ENCODE results near the gene PI4KA. TPM values are rescaled to one million over a fixed set of nuclear protein-coding genes. Genes with fewer than 3 reads are reported as not detected.

The PI4KA gene
- total RNA-seq, 5 donors from 2014 or later (not counting 1 experiment from before 2014, with no cell fraction given), result 135 to 187 (median 143) TPM

DNA sequence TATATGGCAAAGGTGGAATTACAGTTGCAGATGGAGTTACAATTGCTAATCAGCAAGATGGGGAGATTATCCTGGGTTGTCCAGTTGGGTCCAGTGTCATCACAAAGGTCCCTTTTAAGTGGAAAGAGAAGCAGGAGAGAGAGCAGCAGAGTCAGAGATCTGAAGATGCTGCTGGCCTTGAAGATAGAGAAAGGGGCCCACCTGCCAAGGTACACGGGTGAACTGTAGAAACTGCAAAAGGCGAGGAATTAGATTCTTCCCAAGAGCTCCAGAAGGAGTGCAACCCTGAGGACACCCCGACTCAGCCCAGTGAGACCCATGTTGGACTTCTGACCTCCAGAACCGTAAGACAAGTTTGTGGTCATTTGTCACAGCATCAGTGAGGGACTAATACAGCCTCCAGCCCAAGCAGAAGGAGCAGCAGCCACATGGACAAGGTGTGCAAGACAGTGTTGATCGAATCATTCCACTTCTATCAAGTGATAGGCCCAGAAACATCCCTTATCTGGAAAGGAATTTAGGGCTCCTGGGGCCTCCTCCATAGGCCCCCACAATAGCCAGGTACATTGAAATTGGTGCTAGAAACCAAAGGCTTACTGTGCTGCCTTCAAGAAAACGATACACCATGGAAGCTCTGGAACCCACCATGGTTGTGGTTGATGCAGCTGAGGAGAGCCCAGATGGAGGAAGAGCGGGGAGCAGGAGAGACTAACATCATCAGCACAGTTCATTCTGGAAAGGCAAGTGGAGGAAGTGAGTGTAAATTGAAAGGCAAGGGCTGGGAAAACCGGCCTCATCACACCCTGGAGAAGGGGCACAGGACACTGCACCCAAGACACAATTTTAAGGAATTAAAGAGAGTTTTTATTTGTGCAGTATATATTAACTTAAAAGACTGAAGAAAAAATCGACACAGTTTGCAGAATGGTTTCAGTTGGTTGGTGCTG is 23.5 kb upstream of the PI4KA start:
- no peaks in the 10 kb centered on the region for H3K4me1 Mint-ChIP-seq
- DNase-seq, result no peak
- ATAC-seq (replicated peaks in 1 of 4), result no peak
- Histone ChIP-seq H3K36me3 (ENCODE audit: control insufficient read depth in 2 of 2, extremely low read depth in 1 of 2, insufficient read depth in 1 of 2, low read length in 1 of 2) (peaks cover 10 to 46% of the 10 kb centered on the region in 2 donors), H3K27me3 (replicated peaks in 1 of 2; ENCODE audit: control insufficient read depth in 2 of 2, extremely low read depth in 1 of 2, insufficient read depth in 2 of 2, low read length in 1 of 2) (no peaks in the 10 kb centered on the region), H3K4me1 (ENCODE audit: control insufficient read depth in 1 of 2, extremely low read depth in 1 of 2, insufficient read depth in 2 of 2, low read length in 2 of 2) (no peaks in the 10 kb centered on the region), H3K27ac (ENCODE audit: low read length) (no peak overlapping the region), H3K9me3 (no peaks in the 10 kb centered on the region), H3K4me3 (ENCODE audit: control insufficient read depth in 1 of 2, extremely low read depth in 1 of 2, low read length in 1 of 2) (no peak overlapping the region)
- ChIA-PET CTCF (no interaction called here), POLR2A (no interaction called here)
- no peak overlapping the region for H3K4me3 Mint-ChIP-seq
- H3K27me3 Mint-ChIP-seq, result no peaks in the 10 kb centered on the region
- 91% methylated on average over 8 of the region's 9 CpGs for WGBS (ENCODE audit: insufficient coverage)
- H3K9me3 Mint-ChIP-seq, result no peaks in the 10 kb centered on the region
- H3K36me3 Mint-ChIP-seq, result peaks cover 35% of the 10 kb centered on the region
- no peak overlapping the region for H3K27ac Mint-ChIP-seq

GRCh38 chr22:20881231-20881630 is 22.6 kb upstream of the PI4KA start:
- CTCF ChIA-PET, result no interaction called here

DNA sequence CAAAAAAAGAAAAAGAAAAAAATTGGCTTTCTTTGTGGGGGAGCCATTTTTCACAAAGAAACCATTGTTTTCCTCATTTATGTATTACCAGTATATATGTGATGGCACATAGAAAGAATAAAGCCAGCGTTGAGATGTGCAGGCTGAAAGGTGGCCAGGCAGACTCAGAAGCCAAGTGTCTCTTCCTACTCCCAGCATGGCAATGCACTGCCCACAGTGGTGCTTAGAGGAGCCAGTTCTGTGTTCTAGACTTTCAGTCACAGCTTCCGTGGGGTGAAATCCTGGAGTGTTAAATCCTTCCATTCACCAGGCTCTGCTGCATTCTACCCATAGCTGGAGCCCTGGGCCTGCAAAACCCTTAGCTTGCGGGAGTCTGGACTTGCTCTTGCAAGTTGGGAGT is 19.1 kb upstream of the PI4KA start:
- peaks cover 0 to 3% (median 0%) of the 10 kb centered on the region in 3 donors for H3K4me1 Mint-ChIP-seq
- H3K9me3 Mint-ChIP-seq, result no peaks in the 10 kb centered on the region
- no peak overlapping the region for H3K4me3 ChIP-seq (ENCODE audit: control insufficient read depth in 1 of 2, extremely low read depth in 1 of 2, low read length in 1 of 2)
- ChIA-PET CTCF (no interaction called here), POLR2A (no interaction called here)
- H3K9me3 ChIP-seq, result no peaks in the 10 kb centered on the region
- ATAC-seq (replicated peaks in 1 of 4) (no peak), DNase-seq (no peak)
- 100% methylated on average over 2 of the region's 3 CpGs for WGBS (ENCODE audit: insufficient coverage)
- H3K27me3 ChIP-seq (replicated peaks in 1 of 2; ENCODE audit: control insufficient read depth in 2 of 2, extremely low read depth in 1 of 2, insufficient read depth in 2 of 2, low read length in 1 of 2), result no peaks in the 10 kb centered on the region
- no peak overlapping the region for H3K4me3 Mint-ChIP-seq
- H3K27ac Mint-ChIP-seq, result no peak overlapping the region
- H3K36me3 ChIP-seq (ENCODE audit: control insufficient read depth in 2 of 2, extremely low read depth in 1 of 2, insufficient read depth in 1 of 2, low read length in 1 of 2), result peaks cover 18 to 27% of the 10 kb centered on the region in 2 donors
- H3K27ac ChIP-seq (ENCODE audit: low read length), result no peak overlapping the region
- H3K36me3 Mint-ChIP-seq, result peaks cover 29% of the 10 kb centered on the region
- no peaks in the 10 kb centered on the region for H3K4me1 ChIP-seq (ENCODE audit: control insufficient read depth in 1 of 2, extremely low read depth in 1 of 2, insufficient read depth in 2 of 2, low read length in 2 of 2)
- no peaks in the 10 kb centered on the region for H3K27me3 Mint-ChIP-seq

More at GRCh38 chr22:20881231-20881630, 22.6 kb upstream of the PI4KA start:
- Mint-ChIP-seq H3K4me3 (no peak overlapping the region), H3K9me3 (no peaks in the 10 kb centered on the region), H3K27me3 (no peaks in the 10 kb centered on the region), H3K4me1 (no peaks in the 10 kb centered on the region), H3K36me3 (peaks cover 39% of the 10 kb centered on the region), H3K27ac (no peak overlapping the region)
- Histone ChIP-seq H3K4me1 (ENCODE audit: control insufficient read depth in 1 of 2, extremely low read depth in 1 of 2, insufficient read depth in 2 of 2, low read length in 2 of 2) (no peaks in the 10 kb centered on the region), H3K36me3 (ENCODE audit: control insufficient read depth in 2 of 2, extremely low read depth in 1 of 2, insufficient read depth in 1 of 2, low read length in 1 of 2) (peaks cover 10 to 42% of the 10 kb centered on the region in 2 donors), H3K9me3 (no peaks in the 10 kb centered on the region), H3K27me3 (replicated peaks in 1 of 2; ENCODE audit: control insufficient read depth in 2 of 2, extremely low read depth in 1 of 2, insufficient read depth in 2 of 2, low read length in 1 of 2) (no peaks in the 10 kb centered on the region), H3K4me3 (ENCODE audit: control insufficient read depth in 1 of 2, extremely low read depth in 1 of 2, low read length in 1 of 2) (no peak overlapping the region), H3K27ac (ENCODE audit: low read length) (no peak overlapping the region)
- ATAC-seq (replicated peaks in 1 of 4) (no peak), DNase-seq (no peak)
- 85% methylated on average over 2 of the region's 5 CpGs for WGBS (ENCODE audit: insufficient coverage)
- POLR2A ChIA-PET, result no interaction called here

DNA sequence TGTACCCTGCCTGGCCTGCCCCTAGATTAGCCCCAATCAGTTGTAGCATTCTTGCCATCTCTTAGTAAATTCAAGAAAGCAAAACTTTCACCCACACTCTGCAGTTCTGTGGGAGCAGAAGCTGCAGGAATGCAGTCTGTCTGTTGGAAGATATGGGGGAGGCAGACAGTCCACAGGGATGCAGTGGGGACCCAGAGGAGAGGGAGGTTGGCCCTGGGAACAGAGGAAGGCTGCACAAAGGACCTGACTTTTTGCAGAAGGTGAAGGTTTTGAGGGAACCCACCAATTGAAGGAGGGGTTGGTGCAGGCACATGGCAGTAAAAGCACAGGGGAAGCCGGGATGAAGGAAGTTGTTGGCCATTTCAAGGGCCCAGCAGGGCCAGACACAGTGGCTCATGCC is 16.7 kb upstream of the PI4KA start:
- no peak overlapping the region for H3K4me3 Mint-ChIP-seq
- H3K36me3 Mint-ChIP-seq, result peaks cover 21% of the 10 kb centered on the region
- H3K9me3 ChIP-seq, result no peaks in the 10 kb centered on the region
- no peak overlapping the region for H3K4me3 ChIP-seq (ENCODE audit: control insufficient read depth in 1 of 2, extremely low read depth in 1 of 2, low read length in 1 of 2)
- ChIA-PET POLR2A (interaction anchor here in 1 of 2 donors (0.6 kb wide), 1 partner anchor 12 kb away, joined by 3 read pairs; no protein-coding TSS in a partner anchor), CTCF (no interaction called here)
- peaks cover 13 to 24% of the 10 kb centered on the region in 2 donors for H3K36me3 ChIP-seq (ENCODE audit: control insufficient read depth in 2 of 2, extremely low read depth in 1 of 2, insufficient read depth in 1 of 2, low read length in 1 of 2)
- no peaks in the 10 kb centered on the region for H3K4me1 ChIP-seq (ENCODE audit: control insufficient read depth in 1 of 2, extremely low read depth in 1 of 2, insufficient read depth in 2 of 2, low read length in 2 of 2)
- peaks cover 0 to 3% (median 0%) of the 10 kb centered on the region in 3 donors for H3K4me1 Mint-ChIP-seq
- 100% methylated on average over 1 of the region's 1 CpG for WGBS (ENCODE audit: insufficient coverage)
- ATAC-seq (replicated peaks in 1 of 4) (no peak), DNase-seq (no peak)
- no peak overlapping the region for H3K27ac Mint-ChIP-seq
- H3K27me3 ChIP-seq (replicated peaks in 1 of 2; ENCODE audit: control insufficient read depth in 2 of 2, extremely low read depth in 1 of 2, insufficient read depth in 2 of 2, low read length in 1 of 2), result no peaks in the 10 kb centered on the region
- H3K27ac ChIP-seq (ENCODE audit: low read length), result no peak overlapping the region
- H3K27me3 Mint-ChIP-seq, result no peaks in the 10 kb centered on the region
- H3K9me3 Mint-ChIP-seq, result no peaks in the 10 kb centered on the region

- Mint-ChIP-seq H3K9me3 (no peaks in the 10 kb centered on the region), H3K4me3 (no peak overlapping the region), H3K4me1 (peaks cover 0 to 3% (median 0%) of the 10 kb centered on the region in 3 donors), H3K27me3 (no peaks in the 10 kb centered on the region), H3K27ac (peak overlapping the region in 1 of 2 donors; percentile 8), H3K36me3 (peaks cover 24% of the 10 kb centered on the region)
- Histone ChIP-seq H3K4me3 (ENCODE audit: control insufficient read depth in 1 of 2, extremely low read depth in 1 of 2, low read length in 1 of 2) (no peak overlapping the region), H3K4me1 (ENCODE audit: control insufficient read depth in 1 of 2, extremely low read depth in 1 of 2, insufficient read depth in 2 of 2, low read length in 2 of 2) (no peaks in the 10 kb centered on the region), H3K36me3 (ENCODE audit: control insufficient read depth in 2 of 2, extremely low read depth in 1 of 2, insufficient read depth in 1 of 2, low read length in 1 of 2) (peaks cover 20 to 27% of the 10 kb centered on the region in 2 donors), H3K27ac (ENCODE audit: low read length) (no peak overlapping the region), H3K27me3 (replicated peaks in 1 of 2; ENCODE audit: control insufficient read depth in 2 of 2, extremely low read depth in 1 of 2, insufficient read depth in 2 of 2, low read length in 1 of 2) (no peaks in the 10 kb centered on the region), H3K9me3 (no peaks in the 10 kb centered on the region)
- 100% methylated on average over 1 of the region's 3 CpGs for WGBS (ENCODE audit: insufficient coverage)
- DNase-seq, result no peak
- ATAC-seq (replicated peaks in 1 of 4), result no peak
- ChIA-PET CTCF (no interaction called here), POLR2A (no interaction called here)
Measured at GRCh38 chr22:20873214-20873613, 14.6 kb upstream of the PI4KA start.

GRCh38 chr22:20869234-20869633 is 10.6 kb upstream of the PI4KA start:
- no peaks in the 10 kb centered on the region for H3K27me3 Mint-ChIP-seq
- Histone ChIP-seq H3K27me3 (replicated peaks in 1 of 2; ENCODE audit: control insufficient read depth in 2 of 2, extremely low read depth in 1 of 2, insufficient read depth in 2 of 2, low read length in 1 of 2) (no peaks in the 10 kb centered on the region), H3K4me1 (ENCODE audit: control insufficient read depth in 1 of 2, extremely low read depth in 1 of 2, insufficient read depth in 2 of 2, low read length in 2 of 2) (peaks cover 0 to 18% of the 10 kb centered on the region in 2 experiments), H3K4me3 (ENCODE audit: control insufficient read depth in 1 of 2, extremely low read depth in 1 of 2, low read length in 1 of 2) (no peak overlapping the region), H3K27ac (ENCODE audit: low read length) (no peak overlapping the region), H3K9me3 (no peaks in the 10 kb centered on the region), H3K36me3 (ENCODE audit: control insufficient read depth in 2 of 2, extremely low read depth in 1 of 2, insufficient read depth in 1 of 2, low read length in 1 of 2) (peaks cover 20 to 31% of the 10 kb centered on the region in 2 donors)
- no peak overlapping the region for H3K27ac Mint-ChIP-seq
- no peak overlapping the region for H3K4me3 Mint-ChIP-seq
- CTCF ChIA-PET, result no interaction called here
- 96% methylated on average over 2 of the region's 2 CpGs for WGBS (ENCODE audit: insufficient coverage)
- peaks cover 22% of the 10 kb centered on the region for H3K36me3 Mint-ChIP-seq
- no peak for ATAC-seq (replicated peaks in 1 of 4)
- no peaks in the 10 kb centered on the region for H3K9me3 Mint-ChIP-seq
- peaks cover 10 to 31% (median 24%) of the 10 kb centered on the region in 3 donors for H3K4me1 Mint-ChIP-seq
- POLR2A ChIA-PET, result no interaction called here
- no peak for DNase-seq
